ENCODE data around the gene RHOJ. TPM values are rescaled to one million over a fixed set of nuclear protein-coding genes. Genes with fewer than 3 reads are reported as not detected.

RHOJ gene
- polyA plus RNA-seq, 3 donors = not detected

- H3K4me3 Mint-ChIP-seq = no peak overlapping the region
- Histone ChIP-seq H3K4me1 (ENCODE audit: control insufficient read depth in 1 of 2, insufficient read depth in 2 of 2, low read length in 2 of 2) (no peaks in the 10 kb centered on the region), H3K9ac (ENCODE audit: insufficient read depth, low read length, poor library complexity, severe bottlenecking) (no peak overlapping the region), H3K4me3 (replicated peaks in 1 of 3; ENCODE audit: low read depth in 2 of 3, low read length in 3 of 3) (no peak overlapping the region), H3K27ac (ENCODE audit: low read depth in 1 of 2, low read length in 2 of 2) (no peak overlapping the region), H3K27me3 (ENCODE audit: control insufficient read depth in 2 of 2, insufficient read depth in 2 of 2, low read length in 2 of 2) (no peaks in the 10 kb centered on the region), H3K79me2 (ENCODE audit: insufficient read depth, low read length) (no peaks in the 10 kb centered on the region), H3K9me3 (replicated peaks in 1 of 2; ENCODE audit: control insufficient read depth in 1 of 2, insufficient read depth in 1 of 2, low read length in 2 of 2) (no peaks in the 10 kb centered on the region), H3K36me3 (replicated peaks in 1 of 2; ENCODE audit: control insufficient read depth in 1 of 2, insufficient read depth in 2 of 2, low read length in 2 of 2) (no peaks in the 10 kb centered on the region), H4K20me1 (ENCODE audit: insufficient read depth, low read length) (no peaks in the 10 kb centered on the region), H2AFZ (ENCODE audit: insufficient read depth, low read depth, low read length, poor library complexity, severe bottlenecking) (no peak overlapping the region), H3K4me2 (replicated peaks; ENCODE audit: extremely low read depth, low read length, poor library complexity, severe bottlenecking) (no peak overlapping the region)
- peaks cover 0 to 5% (median 0%) of the 10 kb centered on the region in 7 donors for H3K9me3 Mint-ChIP-seq
- H3K36me3 Mint-ChIP-seq = no peaks in the 10 kb centered on the region
- H3K27ac Mint-ChIP-seq = no peak overlapping the region
- WGBS (ENCODE audit: insufficient coverage) = 86% methylated on average over 1 of the region's 2 CpGs
- peaks cover 1 to 3% (median 2%) of the 10 kb centered on the region in 3 donors for H3K27me3 Mint-ChIP-seq (ENCODE audit: low read depth in 3 of 3)
- intact Hi-C loops (cut with micrococcal nuclease) = no loop called here
- no peaks in the 10 kb centered on the region for H3K4me1 Mint-ChIP-seq
- no peak for DNase-seq
- no peak for TF ChIP-seq CTCF (IDR thresholded peaks at IDR 0.05)
Observed at GRCh38 chr14:63157195-63157594, 47.0 kb upstream of the RHOJ start.

GRCh38 chr14:63163306-63163705 is 40.9 kb upstream of the RHOJ start:
- intact Hi-C loops (cut with micrococcal nuclease) = no loop called here
- no peak overlapping the region for H2AFZ ChIP-seq (ENCODE audit: insufficient read depth, low read depth, low read length, poor library complexity, severe bottlenecking)
- no peak overlapping the region for H3K27ac ChIP-seq (ENCODE audit: low read depth in 1 of 2, low read length in 2 of 2)
- H3K79me2 ChIP-seq (ENCODE audit: insufficient read depth, low read length) = no peaks in the 10 kb centered on the region
- H3K9ac ChIP-seq (ENCODE audit: insufficient read depth, low read length, poor library complexity, severe bottlenecking) = no peak overlapping the region
- H3K27me3 ChIP-seq (ENCODE audit: control insufficient read depth in 2 of 2, insufficient read depth in 2 of 2, low read length in 2 of 2) = no peaks in the 10 kb centered on the region
- Mint-ChIP-seq H3K36me3 (no peaks in the 10 kb centered on the region), H3K27me3 (ENCODE audit: low read depth in 3 of 3) (peaks cover 0 to 2% (median 0%) of the 10 kb centered on the region in 3 donors), H3K4me1 (no peaks in the 10 kb centered on the region), H3K9me3 (peaks cover 5 to 15% (median 10%) of the 10 kb centered on the region in 7 donors), H3K27ac (no peak overlapping the region), H3K4me3 (no peak overlapping the region)
- no peak for TF ChIP-seq CTCF (IDR thresholded peaks at IDR 0.05)
- DNase-seq = no peak
- WGBS (ENCODE audit: insufficient coverage) = no CpG with 5 or more reads among the region's 1 CpG
- H4K20me1 ChIP-seq (ENCODE audit: insufficient read depth, low read length) = no peaks in the 10 kb centered on the region
- peaks cover 0 to 6% of the 10 kb centered on the region in 2 donors for H3K9me3 ChIP-seq (replicated peaks in 1 of 2; ENCODE audit: control insufficient read depth in 1 of 2, insufficient read depth in 1 of 2, low read length in 2 of 2)
- H3K4me3 ChIP-seq (replicated peaks in 1 of 3; ENCODE audit: low read depth in 2 of 3, low read length in 3 of 3) = no peak overlapping the region
- H3K4me1 ChIP-seq (ENCODE audit: control insufficient read depth in 1 of 2, insufficient read depth in 2 of 2, low read length in 2 of 2) = no peaks in the 10 kb centered on the region
- H3K36me3 ChIP-seq (replicated peaks in 1 of 2; ENCODE audit: control insufficient read depth in 1 of 2, insufficient read depth in 2 of 2, low read length in 2 of 2) = no peaks in the 10 kb centered on the region
- H3K4me2 ChIP-seq (replicated peaks; ENCODE audit: extremely low read depth, low read length, poor library complexity, severe bottlenecking) = no peak overlapping the region

Measured in CD14-positive monocyte (primary cell).